Body of pancreas (tissue), 4 donors: Measurements from ENCODE around the gene VASP.

Experiments used
- CTCF ChIP-seq, 7 experiments: fragments of 450-650 bp in 4 of 7; fragments of 200-600 bp in 3 of 7; sonication (generic) in 3 of 7; IDR thresholded peaks; one replicate each; pipeline ENCODE4 v1.5.1; 2016 to 2019; ENCODE audit warnings: antibody characterized with exemption in 7 of 7
- POLR2A ChIP-seq, 3 donors: fragments of 450-650 bp; IDR thresholded peaks; one replicate each; pipeline ENCODE4 v1.6.1; 2016; ENCODE audit warnings: antibody characterized with exemption in 3 of 3, mild to moderate bottlenecking in 2 of 3

DNA sequence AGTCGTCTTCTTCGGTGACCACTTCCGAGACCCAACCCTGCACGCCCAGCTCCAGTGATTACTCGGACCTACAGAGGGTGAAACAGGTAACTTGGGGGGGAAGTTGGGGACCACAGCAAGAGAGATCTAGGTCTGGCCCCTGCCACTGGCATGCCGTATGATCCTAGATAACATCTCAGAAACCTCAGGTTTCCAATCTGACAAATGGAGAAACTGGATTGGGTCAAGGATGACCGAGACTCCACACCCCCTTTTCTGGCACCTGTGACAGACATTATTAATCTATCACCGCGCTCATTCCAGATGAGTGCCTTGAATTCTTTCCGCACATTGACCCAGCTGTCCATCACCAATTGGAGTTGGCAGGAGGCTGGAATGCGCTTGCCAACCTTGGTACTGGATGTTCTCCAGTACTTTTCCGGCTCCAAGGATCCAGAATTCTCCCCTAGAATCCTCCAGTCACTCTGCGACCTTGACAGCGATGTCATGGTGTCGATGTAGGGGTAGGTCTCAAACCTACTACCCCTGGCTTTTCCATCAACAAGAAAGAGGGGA lies 17.4 kb downstream of the VASP start:
- TF ChIP-seq CTCF (IDR thresholded peaks at IDR 0.05) (no peak), POLR2A (IDR thresholded peaks at IDR 0.05) (no peak)
